HG03064 (cell line): ENCODE measurements around the gene PAK3.

Experiments used
- ATAC-seq: cut with Tn5 transposase; IDR thresholded peaks from one replicate; pipeline ENCODE4 v1.9.1; 2021; ENCODE audit warnings: low read depth; ENCODE audit not compliant: unreplicated experiment

PAK3 gene

DNA sequence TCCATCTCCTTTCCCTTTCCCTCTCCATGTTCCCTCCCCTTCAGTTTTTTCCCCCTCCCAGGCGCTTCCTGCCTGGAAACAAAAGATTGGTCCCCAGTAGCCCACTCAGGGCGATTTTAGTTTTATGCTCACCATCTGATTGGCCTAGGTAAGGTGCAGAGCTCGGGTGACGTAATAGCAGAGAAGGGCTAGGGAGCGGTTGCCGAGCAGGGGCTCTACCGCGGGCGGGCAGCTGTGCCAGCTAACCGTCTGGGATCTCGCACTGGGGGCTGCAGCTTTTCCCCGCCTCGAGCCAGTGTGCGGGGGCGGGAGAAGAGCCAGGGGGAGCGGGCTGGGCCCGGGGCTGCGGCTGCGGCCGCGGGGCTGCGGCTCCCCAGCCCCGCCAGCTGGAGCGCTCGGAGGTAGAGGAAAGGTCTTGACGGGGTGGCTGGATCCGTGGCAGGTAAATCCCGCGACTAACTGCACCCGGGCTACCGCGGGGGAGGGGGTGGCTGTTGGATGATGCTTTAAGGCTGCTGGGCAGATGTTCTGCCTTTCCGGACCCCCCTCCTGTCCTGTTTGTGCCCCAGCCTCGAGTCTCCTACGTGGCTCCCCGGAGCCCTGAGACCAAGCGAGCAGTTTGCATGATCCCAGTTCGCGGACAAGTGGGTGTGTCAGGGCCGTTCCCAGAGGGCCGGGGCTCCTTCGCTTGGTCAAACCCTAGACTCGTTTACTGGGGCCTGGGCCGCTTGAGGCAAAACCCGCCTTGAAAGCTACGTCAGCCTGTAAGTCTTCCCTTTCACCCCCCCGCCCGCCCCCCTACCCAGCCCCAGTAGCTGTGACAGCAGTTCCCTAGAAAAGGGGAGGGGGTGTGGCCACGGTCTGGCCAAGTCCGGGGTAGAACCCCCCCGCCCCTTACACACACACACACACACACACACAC is at the start of gene PAK3:
Gene PAK3, plus strand, starts transcription at position 218 of the 922 bp plus-strand sequence. CDS start 26,913 bp downstream, outside the sequence.
- no peak for ATAC-seq

DNA sequence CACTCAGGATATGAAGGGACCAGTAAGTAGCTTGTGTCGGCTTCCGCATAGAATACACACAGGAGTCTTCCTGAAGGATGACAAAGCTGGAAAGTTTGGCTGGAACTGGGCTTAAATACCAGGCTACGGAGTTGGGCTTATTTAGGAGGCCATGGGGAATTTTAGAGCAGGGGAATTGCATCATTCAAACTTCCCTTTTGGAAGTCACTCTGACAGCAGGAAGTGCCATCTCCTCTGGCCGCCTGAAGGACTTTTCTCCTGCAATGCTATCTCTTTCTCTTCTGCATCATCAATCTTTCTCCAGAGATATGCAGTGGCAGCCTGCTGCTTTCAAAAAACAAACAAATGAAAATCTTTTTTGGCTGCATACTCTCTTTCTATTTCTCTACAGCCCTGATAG is 48.4 kb upstream of the PAK3 start:
- ATAC-seq: no peak

DNA sequence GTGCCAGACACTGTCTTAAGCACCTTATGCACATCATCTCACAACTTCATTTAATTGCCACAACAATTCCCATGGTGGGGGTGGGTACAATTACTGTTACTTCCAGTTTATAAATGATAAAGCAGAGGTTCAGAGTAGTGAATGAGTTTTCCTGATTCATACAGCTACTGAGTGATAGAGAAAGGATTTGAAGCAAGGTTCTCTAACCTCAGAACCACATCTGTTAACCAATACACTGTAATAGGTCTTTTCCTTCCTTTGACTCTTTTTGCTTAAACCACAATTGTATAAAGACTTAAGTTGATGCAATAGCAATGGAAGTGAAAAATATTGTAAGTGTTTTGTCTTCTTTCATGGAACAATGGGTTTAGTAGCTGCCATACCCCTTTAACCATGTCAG is 43.5 kb upstream of the PAK3 start:
- no peak for ATAC-seq

DNA sequence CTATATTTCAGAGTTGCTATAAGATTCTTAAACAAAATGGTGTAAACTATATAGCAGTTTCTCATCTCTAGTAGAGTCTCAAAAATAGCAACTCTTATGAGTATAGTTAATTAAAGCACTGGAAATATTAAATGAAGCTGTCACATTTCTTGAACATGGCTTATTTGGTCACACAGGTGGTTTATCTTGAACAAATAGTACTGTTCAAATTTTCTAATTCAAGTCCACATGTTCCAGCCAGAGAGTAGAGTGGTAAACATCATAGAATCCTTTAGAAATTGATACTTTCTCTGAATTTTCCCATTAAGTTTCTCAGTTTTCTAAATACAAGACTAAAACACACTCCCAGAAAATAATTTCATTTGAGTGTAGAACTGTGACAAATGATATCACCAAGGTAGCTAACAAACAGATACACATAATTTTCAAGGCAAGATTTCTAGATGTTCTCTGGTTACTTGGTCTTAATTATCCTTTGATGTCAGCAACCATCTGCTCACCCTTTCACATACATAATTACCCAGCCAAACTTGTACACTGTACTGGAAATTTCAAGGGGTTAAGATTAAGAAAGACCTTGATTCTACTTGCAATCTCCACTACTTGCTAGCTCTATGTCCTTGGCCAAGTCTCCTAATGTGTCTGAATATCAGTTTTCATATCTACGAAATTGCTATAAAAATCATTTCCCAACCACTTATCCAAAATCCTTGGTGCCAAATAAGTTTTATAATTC is 24.3 kb upstream of the PAK3 start:
- no peak for ATAC-seq

DNA sequence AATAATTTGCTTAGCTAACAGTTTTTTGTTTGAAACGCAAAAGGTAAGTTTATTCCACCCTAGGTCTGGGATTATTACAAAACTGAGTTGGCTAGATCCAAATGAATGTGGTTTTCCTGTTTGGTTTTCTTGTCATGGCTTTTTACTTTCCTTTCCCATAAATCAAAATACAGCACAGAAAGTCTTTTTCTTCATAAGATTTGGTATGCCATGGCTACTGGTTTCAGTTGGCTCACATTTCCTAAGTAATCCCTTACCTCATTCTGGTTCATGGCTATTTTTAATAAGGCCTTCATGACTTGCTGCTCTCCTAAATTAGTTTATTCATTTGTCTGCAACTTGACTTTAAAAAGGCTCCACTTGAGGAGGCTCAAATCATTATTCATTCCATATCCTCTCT is 12.9 kb upstream of the PAK3 start:
- ATAC-seq: no peak

DNA sequence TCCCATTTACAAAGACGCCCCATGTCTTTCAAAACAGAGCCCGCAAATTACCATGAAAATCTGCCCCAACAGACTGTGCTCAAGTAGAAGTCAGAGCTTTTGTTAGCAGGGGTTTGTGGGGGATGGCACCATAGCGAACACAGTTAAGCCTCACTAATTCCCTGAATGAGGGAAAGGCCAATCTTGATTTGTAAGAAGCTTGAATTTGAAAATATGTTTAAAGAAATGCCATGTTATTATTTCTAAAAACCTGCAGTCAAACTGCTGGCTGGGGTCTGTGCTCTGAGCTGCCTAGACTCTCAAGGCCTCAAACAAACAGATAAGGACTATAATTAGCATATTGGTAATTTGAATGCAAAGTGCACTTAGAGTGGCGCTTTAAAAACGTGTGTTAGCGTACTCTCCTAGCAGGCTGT is 9.4 kb upstream of the PAK3 start:
- no peak for ATAC-seq

DNA sequence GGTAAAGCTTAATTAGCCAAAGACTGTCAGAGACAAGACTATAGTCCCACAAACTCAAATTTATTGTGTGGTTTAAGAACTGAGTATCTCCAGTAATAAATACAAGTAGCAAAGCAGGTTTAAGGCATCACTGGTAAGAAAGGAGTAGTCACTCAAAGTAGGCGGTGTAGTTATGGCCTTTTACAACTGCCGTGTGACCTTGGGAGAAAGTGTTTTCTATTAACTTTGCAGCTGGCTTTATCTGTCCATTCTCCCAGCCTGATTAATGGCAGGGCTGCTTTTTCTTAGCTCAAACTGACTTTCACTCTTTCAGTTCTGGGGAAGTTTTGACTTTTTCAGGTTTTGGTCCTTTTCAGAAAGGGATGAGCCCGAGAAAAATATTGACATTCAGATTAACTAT is 7.4 kb upstream of the PAK3 start:
- ATAC-seq: no peak

DNA sequence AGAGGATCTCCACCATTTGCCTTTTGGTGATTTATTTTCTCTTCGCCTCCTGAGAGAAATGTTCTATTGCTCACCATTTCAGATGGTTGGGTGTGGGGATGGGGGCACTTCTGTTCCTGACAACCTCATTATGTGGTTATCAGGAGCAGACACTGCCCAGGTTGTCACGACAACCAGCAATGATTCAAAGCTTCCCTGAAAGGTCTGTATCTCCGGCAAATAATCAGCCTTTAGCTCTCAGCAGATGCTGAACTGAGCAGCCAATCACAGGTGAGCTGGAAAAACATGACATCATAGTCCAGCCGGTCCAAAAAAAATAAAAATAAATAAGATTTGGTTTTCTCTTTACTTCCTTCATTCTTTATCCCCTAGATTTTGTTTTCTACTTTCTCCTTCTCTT is 5.5 kb upstream of the PAK3 start:
- no peak for ATAC-seq

DNA sequence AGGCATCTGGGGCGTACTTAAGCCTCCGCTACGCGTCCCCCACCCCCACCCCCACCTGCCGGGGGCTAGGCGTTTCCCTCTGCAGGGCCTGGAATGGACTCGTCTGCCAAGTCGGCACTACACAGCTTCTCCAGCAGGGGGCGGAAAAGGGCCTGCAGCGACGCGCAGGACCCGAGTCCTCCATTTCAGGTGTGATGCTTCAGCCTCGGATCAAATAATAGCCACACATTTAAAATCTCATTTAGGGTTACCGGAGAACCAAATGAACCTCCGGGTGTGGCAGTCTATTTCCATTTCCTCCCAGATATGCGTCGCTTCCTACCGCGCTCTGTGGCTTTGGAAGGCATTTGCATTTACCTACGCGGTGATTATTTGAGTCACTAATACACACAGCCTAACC is 2.9 kb downstream of the PAK3 start:
- peak; percentile 68 for ATAC-seq

DNA sequence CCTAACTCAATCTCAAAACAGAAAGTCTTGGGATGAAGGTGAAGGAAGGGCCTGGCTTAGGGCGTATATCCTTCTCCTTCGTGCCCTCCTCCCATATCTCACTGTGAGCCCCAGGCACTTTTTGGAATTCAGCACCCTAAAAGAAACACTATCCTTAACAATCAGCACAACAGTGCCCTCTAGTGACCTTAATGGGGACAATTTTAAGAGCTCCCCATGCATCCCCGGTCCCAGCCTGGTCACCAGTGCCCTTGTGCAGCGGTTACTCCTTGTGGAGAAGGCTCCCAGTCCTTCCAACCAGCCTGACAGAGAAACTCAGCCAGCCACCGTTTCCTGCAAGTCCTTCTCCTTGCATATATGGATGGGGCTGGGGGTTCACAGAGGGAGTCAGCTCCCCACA is 4.2 kb downstream of the PAK3 start:
- no peak for ATAC-seq

DNA sequence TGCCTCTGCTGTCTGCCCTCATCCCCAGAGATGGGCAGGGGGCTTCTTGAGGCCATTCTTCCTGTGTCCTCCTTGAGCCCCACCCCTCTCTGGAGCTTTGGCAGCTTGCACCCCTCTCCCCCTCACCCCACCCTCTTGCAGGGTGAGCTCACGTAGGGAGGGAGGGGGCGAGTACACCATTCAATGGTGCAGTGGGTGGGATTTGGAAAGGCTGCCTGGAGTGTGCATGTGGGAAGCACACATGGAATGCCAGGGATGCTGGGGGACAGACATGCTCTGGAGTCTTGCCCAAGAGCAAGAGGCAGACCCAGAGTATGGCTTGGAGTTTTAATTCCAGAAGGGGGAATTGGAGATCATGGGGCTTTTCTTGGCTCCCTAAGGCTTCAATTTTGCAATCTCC is 5.6 kb downstream of the PAK3 start:
- ATAC-seq: no peak

DNA sequence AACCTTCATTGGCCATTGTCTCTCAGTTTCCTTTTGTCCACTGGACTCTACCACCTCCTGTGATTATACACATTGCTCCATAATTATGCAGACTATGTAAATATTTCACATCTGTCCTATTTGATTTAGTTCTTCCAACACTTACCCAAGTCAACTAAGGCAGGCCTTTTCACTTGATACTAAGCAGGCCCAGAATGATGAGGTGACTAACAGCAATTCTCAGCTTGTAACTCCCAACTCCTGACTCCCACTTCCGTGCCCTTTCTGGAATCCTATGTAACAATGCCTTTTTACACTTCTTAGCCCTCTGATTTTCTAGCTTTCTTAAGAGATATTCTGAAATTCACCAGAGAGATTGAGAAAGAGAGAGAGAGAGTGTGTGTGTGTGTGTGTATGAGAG is 6.6 kb downstream of the PAK3 start:
- no peak for ATAC-seq

DNA sequence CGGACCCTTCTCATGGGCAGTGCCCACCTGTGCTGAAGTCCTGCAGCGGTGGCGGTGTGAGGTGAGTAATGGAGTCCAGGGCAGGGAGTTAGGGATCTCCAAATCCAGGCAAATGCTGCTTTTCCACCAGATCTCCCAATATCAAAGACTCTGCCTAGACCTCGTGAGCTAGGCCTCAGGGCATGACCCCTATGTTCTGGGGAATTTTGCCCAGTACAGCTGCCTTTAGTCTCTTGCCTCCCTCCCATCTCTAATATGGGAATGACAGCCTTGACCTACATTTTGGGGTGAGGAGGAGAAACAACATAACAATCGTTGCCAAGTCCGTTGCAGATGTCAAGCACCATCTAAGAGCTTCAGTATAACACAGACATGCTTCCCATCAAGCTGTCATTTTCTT is 7.3 kb downstream of the PAK3 start:
- no peak for ATAC-seq

DNA sequence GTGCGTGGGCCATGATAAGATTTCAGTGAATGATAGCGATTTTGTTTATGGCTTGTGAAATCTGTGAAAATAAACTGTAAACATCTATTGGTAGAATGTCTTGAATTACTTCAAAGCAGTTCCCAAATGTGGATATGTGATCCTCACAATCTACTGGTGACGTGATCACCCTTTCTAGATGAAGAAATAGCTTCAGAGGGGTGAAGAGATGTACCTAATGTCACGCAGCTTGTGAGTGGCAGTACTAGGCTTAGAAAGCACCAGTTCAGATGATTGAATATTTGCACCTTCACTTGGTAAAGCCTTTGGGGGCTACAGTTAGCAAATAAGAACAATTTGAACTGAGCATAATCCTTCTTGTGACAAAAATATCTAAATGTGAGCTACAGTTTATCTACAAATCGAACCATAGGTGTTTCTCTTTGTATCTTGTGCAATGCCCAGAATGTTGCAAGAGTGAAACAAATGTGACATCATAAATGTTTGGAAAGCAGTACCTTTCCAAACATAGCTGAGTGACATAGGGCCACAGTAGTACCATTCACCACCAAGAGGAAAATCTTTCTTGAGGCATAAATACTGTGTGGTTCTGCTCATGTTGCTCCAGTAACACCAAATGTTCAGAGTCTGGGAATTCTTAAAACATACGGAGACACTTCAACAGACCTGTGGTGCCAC is 14.2 kb downstream of the PAK3 start:
- no peak for ATAC-seq

DNA sequence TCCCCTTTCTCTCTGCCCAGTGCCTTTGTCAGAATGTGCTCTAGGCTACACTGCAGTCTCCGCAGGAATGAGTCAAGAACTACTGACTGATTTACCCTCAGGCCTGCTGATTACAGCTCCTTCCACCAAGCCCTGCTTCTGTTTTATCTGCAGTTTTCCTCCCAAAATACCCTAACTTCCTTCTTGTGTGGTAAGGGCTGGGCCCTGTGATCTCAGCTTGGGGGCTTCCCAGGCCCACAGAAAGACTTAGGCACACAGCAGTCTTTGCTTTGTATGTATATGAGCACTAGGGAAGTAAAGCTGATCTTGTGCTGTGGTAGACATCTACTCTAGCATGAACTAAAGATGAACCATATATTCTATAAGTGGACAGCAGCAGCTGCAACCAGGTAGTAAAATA is 18.8 kb downstream of the PAK3 start:
- no peak for ATAC-seq

DNA sequence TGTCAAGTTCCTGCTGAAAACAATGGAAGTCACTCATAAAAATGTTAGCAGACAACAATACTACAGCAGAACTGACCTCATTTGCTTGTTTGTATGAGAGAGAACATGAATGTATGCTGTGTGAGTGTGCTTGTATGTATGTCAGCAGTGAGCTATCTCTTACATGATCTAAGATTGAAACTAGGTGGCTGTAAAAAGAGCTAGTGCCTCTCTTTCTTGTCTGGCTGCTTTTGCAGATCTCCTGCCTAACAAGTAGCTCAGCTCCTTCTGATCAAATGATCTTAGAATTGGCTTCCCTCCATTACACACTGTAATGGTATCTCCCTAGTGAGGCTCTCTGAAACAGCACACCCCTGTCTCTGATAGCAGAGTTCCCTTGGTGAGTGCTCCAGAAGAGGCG is 20.7 kb downstream of the PAK3 start:
- ATAC-seq: no peak

DNA sequence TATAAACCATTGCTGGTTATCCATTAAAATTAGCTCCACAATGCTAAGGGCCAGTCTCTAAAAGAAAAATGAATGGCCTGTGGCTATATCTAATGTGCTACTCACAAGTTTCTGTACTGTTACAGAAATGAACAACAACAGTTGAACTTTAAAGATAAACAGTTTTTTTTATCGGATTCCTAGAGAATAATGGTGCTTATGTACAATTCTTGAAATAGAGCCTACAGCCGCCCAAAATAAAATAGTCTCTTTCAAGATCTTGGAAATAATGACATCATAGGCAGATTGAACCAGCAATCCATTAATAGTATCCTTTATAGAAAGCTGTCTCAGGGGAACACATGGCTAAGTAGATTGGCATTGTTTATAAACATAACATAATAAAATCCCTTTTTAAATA is 23.4 kb downstream of the PAK3 start:
- ATAC-seq: no peak

DNA sequence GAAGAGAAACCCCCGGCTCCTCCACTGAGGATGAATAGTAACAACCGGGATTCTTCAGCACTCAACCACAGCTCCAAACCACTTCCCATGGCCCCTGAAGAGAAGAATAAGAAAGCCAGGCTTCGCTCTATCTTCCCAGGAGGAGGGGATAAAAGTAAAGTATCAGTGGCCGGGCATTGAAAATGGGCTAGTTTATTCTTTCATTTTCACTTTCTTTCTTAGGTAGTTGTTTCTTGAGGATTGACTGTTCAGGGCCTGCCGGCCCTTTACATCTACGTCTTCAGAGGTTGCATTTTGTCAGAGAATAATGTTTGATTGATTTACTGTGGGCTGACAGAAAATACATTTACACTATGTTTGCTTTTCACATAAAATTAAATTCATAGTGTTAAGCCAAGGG is 27.1 kb downstream of the PAK3 start:
- no peak for ATAC-seq

DNA sequence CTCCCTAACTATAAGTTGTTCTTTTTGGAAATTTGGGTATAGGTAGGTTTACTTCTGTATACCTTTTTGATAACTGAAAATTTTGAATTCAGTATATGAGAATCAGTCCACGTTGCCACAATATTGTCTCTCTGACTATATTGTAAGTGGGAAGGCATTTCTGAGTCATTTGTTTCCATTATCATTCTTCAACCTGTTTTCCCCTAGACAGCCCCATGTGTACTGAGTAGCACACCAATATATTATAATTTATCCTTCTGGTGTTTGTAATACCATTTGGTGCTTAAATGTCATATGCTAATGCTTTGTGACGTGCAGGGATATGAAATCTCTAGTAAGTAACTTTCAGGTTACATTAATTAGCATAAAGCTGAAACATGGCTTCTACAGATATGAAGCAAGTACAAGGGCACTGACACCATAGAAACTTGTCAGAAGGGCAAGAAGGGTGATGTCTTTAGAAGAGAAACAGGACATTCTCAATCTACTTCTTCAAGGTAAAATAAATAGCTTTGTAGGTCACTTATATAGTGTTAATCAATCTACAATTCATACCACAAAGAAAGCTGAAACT is 27.7 kb downstream of the PAK3 start:
- no peak for ATAC-seq

DNA sequence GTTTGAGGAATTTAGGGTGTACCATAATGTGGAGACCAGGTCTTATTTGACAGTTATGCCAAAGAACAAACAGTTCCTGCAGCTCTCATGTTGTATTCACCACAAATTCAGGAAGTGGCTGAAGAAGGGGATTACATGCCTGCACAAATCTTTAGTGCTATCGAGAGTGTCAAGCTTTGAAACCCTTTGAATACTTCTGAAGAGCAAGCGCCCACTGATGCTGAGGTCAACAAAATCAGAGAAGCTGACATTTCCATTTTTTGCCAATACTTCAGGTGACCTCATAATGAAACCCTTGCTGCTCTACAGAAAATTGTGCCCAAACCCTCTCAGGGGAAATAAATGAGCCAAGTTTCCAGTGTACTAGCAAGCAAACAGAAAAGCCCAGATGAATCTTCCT is 28.4 kb downstream of the PAK3 start:
- no peak for ATAC-seq

DNA sequence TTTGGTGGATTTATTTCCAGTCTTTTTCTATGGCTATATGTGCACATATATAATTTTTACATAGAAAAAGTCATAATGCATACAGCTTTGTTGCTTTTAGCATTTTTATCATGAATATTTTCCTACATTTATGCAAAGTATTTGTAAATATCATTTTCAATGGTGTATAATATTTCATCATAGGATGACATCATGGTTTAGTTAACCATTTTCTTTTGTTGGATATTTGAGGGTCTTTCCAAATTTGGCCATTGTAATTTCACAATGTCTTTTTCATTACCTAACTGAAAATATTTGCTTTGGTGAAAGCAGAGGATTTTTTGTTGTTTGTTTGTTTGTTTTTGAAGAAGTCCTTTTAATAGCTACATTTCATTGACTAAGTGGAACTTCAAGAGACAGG is 31.0 kb downstream of the PAK3 start:
- ATAC-seq: no peak
